GM23248 (cell line): ENCODE results near the gene CNTLN. TPM values are rescaled to one million over a fixed set of nuclear protein-coding genes. Genes with fewer than 3 reads are reported as not detected.
"Not testable (repeated sequence)": the region's sequence is repeated elsewhere in the genome, so short reads cannot be mapped to it uniquely, and the experiment has no call there.

ENCODE experiments used
- DNase-seq: peaks from one replicate; pipeline ENCODE4 v3.0.0-alpha.2; 2015
- H2AFZ ChIP-seq: fragments of 200-600 bp; sonication (generic); 2 replicates; pipeline ENCODE4 v1.6.1; 2016; ENCODE audit warnings: antibody characterized with exemption
- H3F3A ChIP-seq: fragments of 200-600 bp; sonication (generic); 2 replicates; pipeline ENCODE4 v1.6.1; 2016; ENCODE audit warnings: mild to moderate bottlenecking, antibody characterized with exemption, mixed run types; ENCODE audit not compliant: insufficient read depth
- H3K27ac ChIP-seq: fragments of 200-600 bp; sonication (generic); 2 replicates; pipeline ENCODE4 v1.5.1; 2016; ENCODE audit warnings: mild to moderate bottlenecking
- H3K27me3 ChIP-seq: fragments of 200-600 bp; sonication (generic); replicated peaks from 2 replicates; pipeline ENCODE4 v1.6.1; 2016; ENCODE audit warnings: mild to moderate bottlenecking; ENCODE audit not compliant: insufficient read depth
- H3K36me3 ChIP-seq: fragments of 200-600 bp; sonication (generic); 2 replicates; pipeline ENCODE4 v1.6.1; 2016; ENCODE audit warnings: low read depth, mild to moderate bottlenecking
- H3K4me1 ChIP-seq: fragments of 200-600 bp; sonication (generic); 2 replicates; pipeline ENCODE4 v1.6.1; 2016; ENCODE audit warnings: mild to moderate bottlenecking; ENCODE audit not compliant: insufficient read depth
- H3K4me2 ChIP-seq: fragments of 200-600 bp; sonication (generic); one replicate; pipeline ENCODE4 v1.6.1; 2016; ENCODE audit warnings: mild to moderate bottlenecking; ENCODE audit not compliant: unreplicated experiment
- H3K4me3 ChIP-seq: fragments of 200-600 bp; sonication (generic); 2 replicates; pipeline ENCODE4 v1.5.1; 2016; ENCODE audit warnings: mild to moderate bottlenecking
- H3K79me2 ChIP-seq: fragments of 200-600 bp; sonication (generic); 2 replicates; pipeline ENCODE4 v1.6.1; 2016; ENCODE audit warnings: mild to moderate bottlenecking; ENCODE audit not compliant: insufficient read depth
- H3K9ac ChIP-seq: fragments of 200-600 bp; sonication (generic); 2 replicates; pipeline ENCODE4 v1.6.1; 2016; ENCODE audit warnings: mild to moderate bottlenecking
- H3K9me2 ChIP-seq: fragments of 200-600 bp; sonication (generic); 2 replicates; pipeline ENCODE4 v1.6.1; 2016; ENCODE audit warnings: mixed run types, mild to moderate bottlenecking, moderate library complexity; ENCODE audit not compliant: insufficient read depth
- H3K9me3 ChIP-seq: fragments of 200-600 bp; sonication (generic); one replicate; pipeline ENCODE4 v1.6.1; 2017; ENCODE audit warnings: low read depth
- H4K20me1 ChIP-seq: fragments of 200-600 bp; sonication (generic); 2 replicates; pipeline ENCODE4 v1.6.0; 2016; ENCODE audit not compliant: insufficient read depth
- EZH2 ChIP-seq: fragments of 200-600 bp; sonication (generic); IDR thresholded peaks from 2 replicates; pipeline ENCODE4 v1.6.1; 2018; ENCODE audit warnings: antibody characterized with exemption, mild to moderate bottlenecking; ENCODE audit not compliant: insufficient read depth, poor library complexity, severe bottlenecking
- EZH2phosphoT487 ChIP-seq: fragments of 200-600 bp; sonication (generic); IDR thresholded peaks from 2 replicates; pipeline ENCODE4 v1.6.1; 2018; ENCODE audit warnings: antibody characterized with exemption, moderate library complexity, mild to moderate bottlenecking, low read depth; ENCODE audit not compliant: insufficient read depth
- WGBS, 2 experiments: methylation state at CpG; one replicate each; pipeline ENCODE4 v1.1.6; 2015 to 2017; ENCODE audit warnings: low lambda C conversion rate in 2 of 2, low coverage in 1 of 2; ENCODE audit errors: missing lambda C conversion rate in 2 of 2; 5-methylcytosine and 5-hydroxymethylcytosine counted together
- in situ Hi-C: fragments of 300-500 bp; cut with MboI; formaldehyde crosslinking; loops from 2 replicates; pipeline ENCODE4 v1.15.0; 2020
- polyA plus RNA-seq: library from polyadenylated mRNA; unstranded; fragments of >200 nt; fragmentation: Nextera tagmentation; extraction: Ambion mirVana; gene quantifications from 2 replicates; pipeline ENCODE4 v1.2.1, GENCODE V29; 2016
- total RNA-seq: library from RNA; depleted of rRNA; stranded (reverse); fragments of >200 nt; shearing (Covaris generic); gene quantifications from 2 replicates; pipeline ENCODE4 v1.2.3, GENCODE V29; 2014

The CNTLN gene
- total and polyA plus RNA-seq, 2 experiments from 2014 or later, result 4.8 to 7.2 TPM

- Histone ChIP-seq H3K9me2 (no peaks in the 10 kb centered on the region), H3K4me3 (no peak overlapping the region), H2AFZ (no peak overlapping the region), H3K36me3 (no peaks in the 10 kb centered on the region), H3K27me3 (no peaks in the 10 kb centered on the region), H4K20me1 (no peaks in the 10 kb centered on the region), H3F3A (no peaks in the 10 kb centered on the region), H3K79me2 (no peaks in the 10 kb centered on the region), H3K9me3 (no peaks in the 10 kb centered on the region), H3K9ac (no peak overlapping the region), H3K4me1 (no peaks in the 10 kb centered on the region), H3K4me2 (no peak overlapping the region), H3K27ac (no peak overlapping the region)
- in situ Hi-C loops, result no loop called here
- no peak for DNase-seq
- 35 to 39% methylated on average over 3 of the region's 3 CpGs for WGBS, 2 experiments
- TF ChIP-seq EZH2, result no peak
- TF ChIP-seq EZH2phosphoT487, result no peak
Measured at GRCh38 chr9:17521100-17521855, 386.4 kb downstream of the CNTLN start.

- not testable (repeated sequence) for H3K27me3 ChIP-seq, H3K9me3 ChIP-seq, H3K36me3 ChIP-seq, H3K9ac ChIP-seq, H3K27ac ChIP-seq, H4K20me1 ChIP-seq, H3K9me2 ChIP-seq, H2AFZ ChIP-seq, H3K4me2 ChIP-seq, H3K79me2 ChIP-seq, H3F3A ChIP-seq, DNase-seq, H3K4me1 ChIP-seq, H3K4me3 ChIP-seq
- in situ Hi-C loops, result loop anchor here (25.0 kb wide), 2 partner anchors 686 to 1511 kb away; partner anchors contain the start of genes RRAGA and SAXO1
- WGBS, 2 experiments, result 68 to 77% methylated on average over 7 of the region's 7 CpGs
Measured at GRCh38 chr9:17526726-17527125, 391.9 kb downstream of the CNTLN start.

- no peaks in the 10 kb centered on the region for H3K9me3 ChIP-seq
- H3K79me2 ChIP-seq, result no peaks in the 10 kb centered on the region
- H3K4me2 ChIP-seq, result no peak overlapping the region
- H3K9ac ChIP-seq, result no peak overlapping the region
- no peak overlapping the region for H3K27ac ChIP-seq
- H3K36me3 ChIP-seq, result no peaks in the 10 kb centered on the region
- no peaks in the 10 kb centered on the region for H4K20me1 ChIP-seq
- TF ChIP-seq EZH2 (no peak), EZH2phosphoT487 (no peak)
- no peak overlapping the region for H2AFZ ChIP-seq
- no peaks in the 10 kb centered on the region for H3K4me1 ChIP-seq
- H3K9me2 ChIP-seq, result no peaks in the 10 kb centered on the region
- H3K27me3 ChIP-seq, result 0 out of 2 replicates have a peak, but pooled peaks cover 3% of the 10 kb centered on the region
- DNase-seq, result peak; percentile 43
- H3F3A ChIP-seq, result no peaks in the 10 kb centered on the region
- in situ Hi-C loops, result loop anchor here (25.0 kb wide), 2 partner anchors 683 to 1508 kb away; partner anchors contain the start of genes RRAGA and SAXO1
- no peak overlapping the region for H3K4me3 ChIP-seq
Measured at GRCh38 chr9:17528859-17529258, 394.0 kb downstream of the CNTLN start.

GRCh38 chr9:17531642-17532254, 396.9 kb downstream of the CNTLN start:
- Histone ChIP-seq H2AFZ (0 out of 2 replicates have a peak overlapping the region, but pooled peaks have one; percentile 53), H3K27me3 (0 out of 2 replicates have a peak, but pooled peaks cover 3% of the 10 kb centered on the region), H3F3A (no peaks in the 10 kb centered on the region), H3K36me3 (no peaks in the 10 kb centered on the region), H3K79me2 (no peaks in the 10 kb centered on the region), H3K4me1 (no peaks in the 10 kb centered on the region), H3K4me2 (peak overlapping the region; percentile 65), H3K27ac (no peak overlapping the region), H3K9me2 (no peaks in the 10 kb centered on the region), H4K20me1 (no peaks in the 10 kb centered on the region), H3K4me3 (peak overlapping the region; percentile 44; the same call in 1 of the 2 replicates), H3K9me3 (no peaks in the 10 kb centered on the region), H3K9ac (no peak overlapping the region)
- WGBS, 2 experiments, result 36 to 43% methylated on average over 10 of the region's 10 CpGs
- TF ChIP-seq EZH2phosphoT487 (no peak), EZH2 (no peak)
- peak; percentile 74 for DNase-seq
- in situ Hi-C loops, result loop anchor here (5.0 to 25.0 kb wide), 3 partner anchors 276 to 1506 kb away; partner anchors contain the start of genes RRAGA and SAXO1
